Right lobe of liver (tissue), 6 donors: ENCODE data around the gene DUSP22. TPM values are rescaled to one million over a fixed set of nuclear protein-coding genes. Genes with fewer than 3 reads are reported as not detected.

Experiments
- ATAC-seq, 4 donors: fragments of 200-7000 bp; cut with Tn5 transposase; one replicate each; pipeline ENCODE4 v1.9.1; 2020; ENCODE audit warnings: mild to moderate bottlenecking in 4 of 4, moderate library complexity in 4 of 4
- DNase-seq, 3 donors: peaks; one replicate each; pipeline ENCODE4 v3.0.0-alpha.2; 2020
- H3K27ac ChIP-seq, 3 donors: fragments of 200-600 bp; one replicate each; pipeline ENCODE4 v1.8.0; 2022
- H3K27me3 ChIP-seq, 2 donors: fragments of 200-600 bp; one replicate each; pipeline ENCODE4 v1.8.0; 2022
- H3K36me3 ChIP-seq, 4 donors: fragments of 200-600 bp; sonication (generic) in 1 of 4; one replicate each; pipeline versions ENCODE4 v1.5.1 to v1.8.0; 2017 to 2022; ENCODE audit warnings: control low read depth in 1 of 4
- H3K4me1 ChIP-seq, 4 donors: fragments of 200-600 bp; sonication (generic) in 1 of 4; one replicate each; pipeline versions ENCODE4 v1.5.1 to v1.8.0; 2017 to 2022; ENCODE audit warnings: control low read depth in 1 of 4
- H3K4me3 ChIP-seq, 3 donors: fragments of 200-600 bp; one replicate each; pipeline ENCODE4 v1.8.0; 2022
- H3K9me3 ChIP-seq, 4 donors: fragments of 200-600 bp; sonication (generic) in 1 of 4; one replicate each; pipeline versions ENCODE4 v1.5.1 to v1.8.0; 2017 to 2022; ENCODE audit warnings: control low read depth in 1 of 4
- CTCF ChIP-seq, 4 donors: fragments of 200-600 bp in 3 of 4; fragments of 450-650 bp in 1 of 4; IDR thresholded peaks; one replicate each; pipeline versions ENCODE4 v1.5.1 to v1.8.0; 2016 to 2022; ENCODE audit warnings: antibody characterized with exemption in 4 of 4, mild to moderate bottlenecking in 2 of 4
- POLR2A ChIP-seq: fragments of 450-650 bp; IDR thresholded peaks from one replicate; pipeline ENCODE4 v1.6.1; 2017; ENCODE audit warnings: antibody characterized with exemption, mild to moderate bottlenecking
- WGBS: methylation state at CpG from one replicate; pipeline ENCODE4 v1.1.6; 2018; ENCODE audit warnings: low coverage, low lambda C conversion rate; ENCODE audit not compliant: insufficient coverage; ENCODE audit errors: missing lambda C conversion rate; 5-methylcytosine and 5-hydroxymethylcytosine counted together
- intact Hi-C, 2 donors: fragments of 100-400 bp; cut with DNase I; formaldehyde crosslinking; loops; one replicate each; pipeline versions ENCODE4 v1.11.2 to v1.14.1; 2022
- total RNA-seq, 6 experiments: library from RNA; depleted of rRNA in 2 of 6; stranded (reverse); fragments of >200 nt in 2 of 6; fragmentation: NEBNext Ultra II Directional in 3 of 6; extraction: Animal tissue kit (Norgen Biotek cat#: 25700) in 3 of 6; gene quantifications; one replicate each; pipeline versions ENCODE4 v1.1.0 to v1.2.4, GENCODE V29; 2016 to 2023
- donor health status: DM: no; HTN: yes; CAD: no.
- donor health status: DM: no; HTN: no; CAD: no.
- donor health status: DM: no; HTN: no; CAD: no.
- donor health status: DM: no; HTN: yes; CAD: no.
- donor health status: DM: no; HTN: yes; CAD: no.

DUSP22 gene
- total RNA-seq, 6 experiments from 2014 or later: 20.6 to 24.8 (median 21.3) TPM

DNA sequence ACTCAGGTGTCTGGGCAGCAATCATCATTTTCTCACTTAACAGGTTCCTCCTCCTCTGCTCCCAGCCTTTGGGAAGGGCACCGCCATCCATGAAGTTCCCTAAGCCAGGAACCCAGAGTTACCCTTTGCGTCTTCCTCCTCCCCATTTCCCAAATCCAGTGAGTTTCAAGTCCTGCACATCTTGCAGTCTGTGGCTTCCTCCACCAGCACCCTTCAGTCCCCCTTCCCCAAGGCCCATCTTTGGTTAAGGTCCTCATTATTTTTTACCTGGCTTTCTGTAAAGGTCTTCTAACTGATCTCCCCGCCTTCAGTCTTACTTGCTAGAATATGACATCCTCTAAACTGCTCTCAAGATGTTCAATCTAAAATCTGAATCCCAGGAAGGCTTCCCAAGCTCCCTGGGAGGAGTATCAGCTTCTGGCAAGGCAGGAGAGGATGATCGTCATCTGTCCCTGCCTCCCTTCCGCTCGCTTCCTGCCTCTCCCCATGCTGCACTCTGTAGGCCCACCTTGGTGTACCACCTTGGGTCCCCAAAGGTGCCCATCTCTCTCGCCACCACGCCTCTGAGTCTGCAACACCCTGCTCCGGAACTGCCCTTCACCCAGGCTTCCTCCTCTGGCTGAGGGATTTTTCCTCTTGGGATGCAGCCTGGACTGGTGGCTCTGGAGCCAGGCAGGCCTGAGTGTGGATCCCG, 11.4 kb upstream of the DUSP22 start:
- H3K9me3 ChIP-seq: no peaks in the 10 kb centered on the region
- H3K36me3 ChIP-seq: no peaks in the 10 kb centered on the region
- no peak overlapping the region for H3K4me3 ChIP-seq
- ATAC-seq (no peak), DNase-seq (no peak)
- H3K4me1 ChIP-seq: no peaks in the 10 kb centered on the region
- H3K27me3 ChIP-seq: no peaks in the 10 kb centered on the region
- WGBS: 80% methylated on average over 10 of the region's 10 CpGs
- H3K27ac ChIP-seq: no peak overlapping the region
- intact Hi-C loops: no loop called here
- TF ChIP-seq CTCF (IDR thresholded peaks at IDR 0.05) (no peak), POLR2A (no peak)

- intact Hi-C loops: no loop called here
- TF ChIP-seq POLR2A: no peak
- TF ChIP-seq CTCF (IDR thresholded peaks at IDR 0.05): no peak
- WGBS: 70% methylated on average over 7 of the region's 7 CpGs
These were observed 10.7 kb upstream of the DUSP22 start for GRCh38 chr6:281469-282103.

DNA sequence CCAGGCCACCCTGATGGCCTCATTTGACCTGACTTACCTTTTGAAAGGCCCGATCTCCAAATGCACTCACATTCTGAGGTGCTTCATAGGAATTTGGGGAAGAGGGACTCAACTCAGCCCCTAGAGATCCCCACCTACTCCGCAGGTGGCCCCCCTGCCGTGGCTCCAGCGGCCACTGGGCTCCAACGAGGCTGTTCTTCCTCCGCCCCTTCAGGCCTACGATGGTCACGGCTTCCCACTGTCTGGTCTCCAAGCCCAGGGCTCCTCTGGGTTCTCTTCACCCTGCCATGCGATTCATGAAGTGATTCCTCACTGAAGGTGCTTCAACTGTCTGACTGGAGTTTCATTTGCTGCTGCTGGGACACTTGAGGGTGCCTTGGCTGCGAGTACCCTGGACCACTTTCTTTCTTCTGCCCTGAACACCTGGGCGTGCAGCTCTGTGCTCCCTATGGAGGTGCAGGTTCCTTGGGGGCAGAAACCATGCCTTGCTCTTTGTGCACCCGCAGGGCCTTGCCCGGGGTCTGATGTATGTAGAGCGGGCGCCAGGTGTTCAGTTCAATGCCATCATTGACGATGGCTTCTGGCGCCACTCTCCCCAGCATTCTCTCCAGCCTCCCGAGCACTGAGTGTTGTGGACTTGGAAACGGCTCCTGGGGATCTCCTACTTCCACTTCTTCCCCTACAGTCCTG, 10.0 kb upstream of the DUSP22 start:
- ATAC-seq (no peak), DNase-seq (no peak)
- H3K27ac ChIP-seq: no peak overlapping the region
- H3K27me3 ChIP-seq: no peaks in the 10 kb centered on the region
- intact Hi-C loops: no loop called here
- no peak overlapping the region for H3K4me3 ChIP-seq
- no peaks in the 10 kb centered on the region for H3K36me3 ChIP-seq
- WGBS: 86% methylated on average over 15 of the region's 19 CpGs
- no peaks in the 10 kb centered on the region for H3K9me3 ChIP-seq
- no peaks in the 10 kb centered on the region for H3K4me1 ChIP-seq
- no peak for TF ChIP-seq POLR2A
- no peak for TF ChIP-seq CTCF (IDR thresholded peaks at IDR 0.05)

More at GRCh38 chr6:281469-282103, 10.7 kb upstream of the DUSP22 start:
- Histone ChIP-seq H3K27me3 (no peaks in the 10 kb centered on the region), H3K9me3 (no peaks in the 10 kb centered on the region), H3K4me1 (no peaks in the 10 kb centered on the region), H3K36me3 (no peaks in the 10 kb centered on the region), H3K27ac (no peak overlapping the region), H3K4me3 (no peak overlapping the region)
- no peak for ATAC-seq
- no peak for DNase-seq

GRCh38 chr6:282867-283416, 9.3 kb upstream of the DUSP22 start:
- ATAC-seq (no peak), DNase-seq (no peak)
- no peaks in the 10 kb centered on the region for H3K27me3 ChIP-seq
- WGBS: 79% methylated on average over 14 of the region's 14 CpGs
- TF ChIP-seq POLR2A (no peak), CTCF (IDR thresholded peaks at IDR 0.05) (no peak)
- no peaks in the 10 kb centered on the region for H3K9me3 ChIP-seq
- intact Hi-C loops: no loop called here
- H3K4me1 ChIP-seq: no peaks in the 10 kb centered on the region
- H3K27ac ChIP-seq: no peak overlapping the region
- H3K36me3 ChIP-seq: no peaks in the 10 kb centered on the region
- H3K4me3 ChIP-seq: no peak overlapping the region
